Stomach (tissue), 4 donors: ENCODE measurements around the gene OLA1.

Experiments
- POLR2A ChIP-seq, 4 donors: fragments of 450-650 bp; IDR thresholded peaks; one replicate each; pipeline ENCODE4 v1.6.1; 2016; ENCODE audit warnings: antibody characterized with exemption in 4 of 4, control low read depth in 2 of 4, mild to moderate bottlenecking in 1 of 4, moderate library complexity in 1 of 4
- TF ChIP-seq, protein P1 (sequence below), 7 experiments: fragments of 450-650 bp in 4 of 7; fragments of 200-600 bp in 3 of 7; sonication (generic) in 3 of 7; IDR thresholded peaks; one replicate each; pipeline ENCODE4 v1.5.1; 2016 to 2019; ENCODE audit warnings: antibody characterized with exemption in 7 of 7, control low read depth in 2 of 7, mild to moderate bottlenecking in 1 of 7

DNA sequence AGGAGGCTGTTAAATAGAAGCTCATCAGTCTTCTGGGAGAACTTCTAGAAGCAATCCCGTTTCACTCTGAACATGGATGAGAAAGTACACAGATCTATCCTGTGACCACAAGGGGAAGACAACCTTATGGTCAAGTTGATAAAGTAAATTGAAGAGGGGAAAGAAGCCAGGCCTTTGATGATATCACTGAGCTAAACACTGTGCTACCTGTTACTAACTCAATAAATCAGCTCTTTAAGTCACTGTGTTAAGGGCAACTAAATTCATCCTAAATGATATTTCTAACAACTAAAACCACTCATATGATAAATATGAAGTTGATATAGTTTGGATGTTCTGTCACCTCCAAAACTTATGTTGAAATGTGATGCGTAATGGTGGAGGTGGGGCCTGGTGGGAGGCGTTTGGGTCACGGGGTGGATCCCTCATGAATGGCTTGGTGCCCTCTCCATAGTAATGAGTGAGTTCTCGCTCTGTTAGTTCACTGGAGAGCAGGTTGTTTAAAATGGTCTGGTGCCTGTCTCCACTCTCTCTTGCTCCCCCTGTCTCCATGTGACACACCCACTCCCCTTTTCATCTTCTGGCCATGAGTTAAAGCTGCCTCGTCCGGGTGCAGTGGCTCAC is 23.6 kb downstream of the OLA1 start:
- no peak for TF ChIP-seq POLR2A (IDR thresholded peaks at IDR 0.05)
- TF ChIP-seq, protein P1, sequence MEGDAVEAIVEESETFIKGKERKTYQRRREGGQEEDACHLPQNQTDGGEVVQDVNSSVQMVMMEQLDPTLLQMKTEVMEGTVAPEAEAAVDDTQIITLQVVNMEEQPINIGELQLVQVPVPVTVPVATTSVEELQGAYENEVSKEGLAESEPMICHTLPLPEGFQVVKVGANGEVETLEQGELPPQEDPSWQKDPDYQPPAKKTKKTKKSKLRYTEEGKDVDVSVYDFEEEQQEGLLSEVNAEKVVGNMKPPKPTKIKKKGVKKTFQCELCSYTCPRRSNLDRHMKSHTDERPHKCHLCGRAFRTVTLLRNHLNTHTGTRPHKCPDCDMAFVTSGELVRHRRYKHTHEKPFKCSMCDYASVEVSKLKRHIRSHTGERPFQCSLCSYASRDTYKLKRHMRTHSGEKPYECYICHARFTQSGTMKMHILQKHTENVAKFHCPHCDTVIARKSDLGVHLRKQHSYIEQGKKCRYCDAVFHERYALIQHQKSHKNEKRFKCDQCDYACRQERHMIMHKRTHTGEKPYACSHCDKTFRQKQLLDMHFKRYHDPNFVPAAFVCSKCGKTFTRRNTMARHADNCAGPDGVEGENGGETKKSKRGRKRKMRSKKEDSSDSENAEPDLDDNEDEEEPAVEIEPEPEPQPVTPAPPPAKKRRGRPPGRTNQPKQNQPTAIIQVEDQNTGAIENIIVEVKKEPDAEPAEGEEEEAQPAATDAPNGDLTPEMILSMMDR (IDR thresholded peaks at IDR 0.05) = no peak
